Liver (tissue), 3 donors: Measurements from ENCODE around the gene ALG1.

Source experiments
- CTCF ChIP-seq: fragments of 150-350 bp; IDR thresholded peaks from 2 replicates; pipeline ENCODE4 v1.5.1; 2017; ENCODE audit warnings: improper control_type of control experiment, low read depth, low read length; ENCODE audit not compliant: missing input control
- EGR1 ChIP-seq, 2 donors: IDR thresholded peaks; 2 replicates each; pipeline ENCODE4 v1.6.1; 2016 to 2018; ENCODE audit warnings: antibody characterized with exemption in 2 of 2, low read depth in 2 of 2
- FOXA1 ChIP-seq: IDR thresholded peaks from 2 replicates; pipeline ENCODE4 v1.6.1; 2016; ENCODE audit warnings: antibody characterized with exemption
- GABPA ChIP-seq, 2 donors: IDR thresholded peaks in 1 of 2; conservative IDR thresholded peaks in 1 of 2; 2 replicates each; pipeline ENCODE4 v1.6.1; 2016; ENCODE audit warnings: antibody characterized with exemption in 2 of 2, mild to moderate bottlenecking in 1 of 2, moderate library complexity in 1 of 2
- JUND ChIP-seq, 2 donors: IDR thresholded peaks; 2 replicates each; pipeline ENCODE4 v1.6.1; 2016; ENCODE audit warnings: antibody characterized with exemption in 2 of 2
- RAD21 ChIP-seq, 2 donors: IDR thresholded peaks; 2 replicates each; pipeline ENCODE4 v1.6.1; 2016; ENCODE audit warnings: antibody characterized with exemption in 2 of 2, mild to moderate bottlenecking in 2 of 2
- RXRA ChIP-seq, 2 donors: IDR thresholded peaks; 2 replicates each; pipeline ENCODE4 v1.6.1; 2017 to 2018; ENCODE audit warnings: antibody characterized with exemption in 2 of 2, mild to moderate bottlenecking in 1 of 2
- SP1 ChIP-seq: IDR thresholded peaks from 2 replicates; pipeline ENCODE4 v1.6.1; 2018; ENCODE audit warnings: antibody characterized with exemption, mild to moderate bottlenecking
- TAF1 ChIP-seq: conservative IDR thresholded peaks from 2 replicates; pipeline ENCODE4 v1.6.1; 2016; ENCODE audit warnings: antibody characterized with exemption, mild to moderate bottlenecking
- YY1 ChIP-seq: IDR thresholded peaks from 2 replicates; pipeline ENCODE4 v1.6.1; 2016; ENCODE audit warnings: antibody characterized with exemption, mild to moderate bottlenecking
- ZBTB33 ChIP-seq: IDR thresholded peaks from 2 replicates; pipeline ENCODE4 v1.6.1; 2016; ENCODE audit warnings: antibody characterized with exemption
- TF ChIP-seq, protein P1 (sequence below): IDR thresholded peaks from 2 replicates; pipeline ENCODE4 v1.6.1; 2016; ENCODE audit warnings: antibody characterized with exemption
- TF ChIP-seq, protein P2 (sequence below): IDR thresholded peaks from 2 replicates; pipeline ENCODE4 v1.6.1; 2016; ENCODE audit warnings: antibody characterized with exemption, mild to moderate bottlenecking
- TF ChIP-seq, protein P3 (sequence below): IDR thresholded peaks from 2 replicates; pipeline ENCODE4 v1.6.1; 2016; ENCODE audit warnings: antibody characterized with exemption
- donor health status: healthy.
- donor health status: healthy.

- TF ChIP-seq CTCF (no peak), TAF1 (no peak), FOXA1 (no peak), YY1 (no peak), RAD21 (IDR thresholded peaks at IDR 0.05) (no peak), JUND (IDR thresholded peaks at IDR 0.05) (no peak), GABPA (IDR thresholded peaks at IDR 0.05 in 1 of 2, conservative IDR thresholded peaks at IDR 0.05 in 1 of 2) (no peak), EGR1 (IDR thresholded peaks at IDR 0.05; ENCODE audit: low read depth in 2 of 2) (no peak), RXRA (IDR thresholded peaks at IDR 0.05) (no peak), SP1 (no peak), ZBTB33 (no peak)
- TF ChIP-seq, protein P1, sequence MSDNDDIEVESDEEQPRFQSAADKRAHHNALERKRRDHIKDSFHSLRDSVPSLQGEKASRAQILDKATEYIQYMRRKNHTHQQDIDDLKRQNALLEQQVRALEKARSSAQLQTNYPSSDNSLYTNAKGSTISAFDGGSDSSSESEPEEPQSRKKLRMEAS = no peak
- TF ChIP-seq, protein P2, sequence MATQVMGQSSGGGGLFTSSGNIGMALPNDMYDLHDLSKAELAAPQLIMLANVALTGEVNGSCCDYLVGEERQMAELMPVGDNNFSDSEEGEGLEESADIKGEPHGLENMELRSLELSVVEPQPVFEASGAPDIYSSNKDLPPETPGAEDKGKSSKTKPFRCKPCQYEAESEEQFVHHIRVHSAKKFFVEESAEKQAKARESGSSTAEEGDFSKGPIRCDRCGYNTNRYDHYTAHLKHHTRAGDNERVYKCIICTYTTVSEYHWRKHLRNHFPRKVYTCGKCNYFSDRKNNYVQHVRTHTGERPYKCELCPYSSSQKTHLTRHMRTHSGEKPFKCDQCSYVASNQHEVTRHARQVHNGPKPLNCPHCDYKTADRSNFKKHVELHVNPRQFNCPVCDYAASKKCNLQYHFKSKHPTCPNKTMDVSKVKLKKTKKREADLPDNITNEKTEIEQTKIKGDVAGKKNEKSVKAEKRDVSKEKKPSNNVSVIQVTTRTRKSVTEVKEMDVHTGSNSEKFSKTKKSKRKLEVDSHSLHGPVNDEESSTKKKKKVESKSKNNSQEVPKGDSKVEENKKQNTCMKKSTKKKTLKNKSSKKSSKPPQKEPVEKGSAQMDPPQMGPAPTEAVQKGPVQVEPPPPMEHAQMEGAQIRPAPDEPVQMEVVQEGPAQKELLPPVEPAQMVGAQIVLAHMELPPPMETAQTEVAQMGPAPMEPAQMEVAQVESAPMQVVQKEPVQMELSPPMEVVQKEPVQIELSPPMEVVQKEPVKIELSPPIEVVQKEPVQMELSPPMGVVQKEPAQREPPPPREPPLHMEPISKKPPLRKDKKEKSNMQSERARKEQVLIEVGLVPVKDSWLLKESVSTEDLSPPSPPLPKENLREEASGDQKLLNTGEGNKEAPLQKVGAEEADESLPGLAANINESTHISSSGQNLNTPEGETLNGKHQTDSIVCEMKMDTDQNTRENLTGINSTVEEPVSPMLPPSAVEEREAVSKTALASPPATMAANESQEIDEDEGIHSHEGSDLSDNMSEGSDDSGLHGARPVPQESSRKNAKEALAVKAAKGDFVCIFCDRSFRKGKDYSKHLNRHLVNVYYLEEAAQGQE = no peak
- TF ChIP-seq, protein P3, sequence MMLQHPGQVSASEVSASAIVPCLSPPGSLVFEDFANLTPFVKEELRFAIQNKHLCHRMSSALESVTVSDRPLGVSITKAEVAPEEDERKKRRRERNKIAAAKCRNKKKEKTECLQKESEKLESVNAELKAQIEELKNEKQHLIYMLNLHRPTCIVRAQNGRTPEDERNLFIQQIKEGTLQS = no peak
Measured at GRCh38 chr16:5108505-5109158, 37.0 kb downstream of the ALG1 start.
